ENCODE data around the gene HOXC5.
A peak's percentile ranks its signal among the peaks of the same experiment; 100 is the strongest.

Gene HOXC5

GRCh38 chr12:54003625-54004024 is 29.2 kb upstream of the HOXC5 start:
- H3K27me3 ChIP-seq, result peaks cover 100% of the 10 kb centered on the region in 11 experiments
- no peak overlapping the region for H3K27ac ChIP-seq
- H3K4me2 ChIP-seq, result no peak overlapping the region
- H3K4me1 ChIP-seq, result peaks cover 0 to 15% (median 10%) of the 10 kb centered on the region in 10 experiments; a peak in 14 of 20 replicates
- peaks cover 0 to 11% (median 7%) of the 10 kb centered on the region in 11 experiments; a peak in 13 of 22 replicates for H3K9me3 ChIP-seq (replicated peaks in 1 of 11)
- peaks cover 0 to 93% (median 81%) of the 10 kb centered on the region in 11 experiments; a peak in 16 of 22 replicates for H4K20me1 ChIP-seq
- H3K4me3 ChIP-seq, result no peak overlapping the region
- TF ChIP-seq Cebpa-rat (IDR thresholded peaks at IDR 0.05), result no peak
- H3K36me3 ChIP-seq, result no peaks in the 10 kb centered on the region
- H3K9ac ChIP-seq, result no peak overlapping the region

GRCh38 chr12:54004063-54004840 is 28.6 kb upstream of the HOXC5 start:
- no peak overlapping the region for H3K4me3 ChIP-seq
- TF ChIP-seq Cebpa-rat (IDR thresholded peaks at IDR 0.05), result no peak
- no peaks in the 10 kb centered on the region for H3K36me3 ChIP-seq
- H4K20me1 ChIP-seq, result peaks cover 0 to 92% (median 81%) of the 10 kb centered on the region in 11 experiments; a peak in 16 of 22 replicates
- 0 out of 22 replicates have a peak overlapping the region, but pooled peaks of 1 of the 11 experiments have one; percentile 24 for H3K4me2 ChIP-seq
- H3K27ac ChIP-seq, result no peak overlapping the region
- H3K9me3 ChIP-seq (replicated peaks in 1 of 11), result peaks cover 0 to 11% (median 7%) of the 10 kb centered on the region in 11 experiments; a peak in 13 of 22 replicates
- H3K4me1 ChIP-seq, result peaks cover 0 to 15% (median 10%) of the 10 kb centered on the region in 10 experiments; a peak in 14 of 20 replicates
- H3K27me3 ChIP-seq, result peaks cover 99 to 100% (median 100%) of the 10 kb centered on the region in 11 experiments
- no peak overlapping the region for H3K9ac ChIP-seq

- H3K9me3 ChIP-seq (replicated peaks in 1 of 11), result peaks cover 0 to 6% (median 4%) of the 10 kb centered on the region in 11 experiments; a peak in 10 of 22 replicates
- peaks cover 0 to 15% (median 10%) of the 10 kb centered on the region in 10 experiments; a peak in 14 of 20 replicates for H3K4me1 ChIP-seq
- H3K9ac ChIP-seq, result no peak overlapping the region
- no peaks in the 10 kb centered on the region for H3K36me3 ChIP-seq
- no peak overlapping the region for H3K27ac ChIP-seq
- peaks cover 0 to 93% (median 88%) of the 10 kb centered on the region in 11 experiments; a peak in 17 of 22 replicates for H4K20me1 ChIP-seq
- peak overlapping the region in 2 of 11 experiments; percentile 3 to 24; a peak in 1 of 22 replicates for H3K4me2 ChIP-seq
- no peak overlapping the region for H3K4me3 ChIP-seq
- no peak for TF ChIP-seq Cebpa-rat (IDR thresholded peaks at IDR 0.05)
- H3K27me3 ChIP-seq, result peaks cover 99 to 100% (median 100%) of the 10 kb centered on the region in 11 experiments
Observed at GRCh38 chr12:54004841-54005530, 27.9 kb upstream of the HOXC5 start.

- H3K4me1 ChIP-seq, result peaks cover 0 to 15% (median 10%) of the 10 kb centered on the region in 10 experiments; a peak in 14 of 20 replicates
- no peaks in the 10 kb centered on the region for H3K36me3 ChIP-seq
- H3K27ac ChIP-seq, result no peak overlapping the region
- H3K9ac ChIP-seq, result no peak overlapping the region
- H3K9me3 ChIP-seq (replicated peaks in 1 of 11), result peaks cover 0 to under 1% (median 0%) of the 10 kb centered on the region in 11 experiments; a peak in 1 of 22 replicates
- peaks cover 99 to 100% (median 100%) of the 10 kb centered on the region in 11 experiments for H3K27me3 ChIP-seq
- no peak for TF ChIP-seq Cebpa-rat (IDR thresholded peaks at IDR 0.05)
- H4K20me1 ChIP-seq, result peaks cover 0 to 93% (median 89%) of the 10 kb centered on the region in 11 experiments; a peak in 17 of 22 replicates
- H3K4me3 ChIP-seq, result no peak overlapping the region
- no peak overlapping the region for H3K4me2 ChIP-seq
Observed at GRCh38 chr12:54005531-54005852, 27.4 kb upstream of the HOXC5 start.

DNA sequence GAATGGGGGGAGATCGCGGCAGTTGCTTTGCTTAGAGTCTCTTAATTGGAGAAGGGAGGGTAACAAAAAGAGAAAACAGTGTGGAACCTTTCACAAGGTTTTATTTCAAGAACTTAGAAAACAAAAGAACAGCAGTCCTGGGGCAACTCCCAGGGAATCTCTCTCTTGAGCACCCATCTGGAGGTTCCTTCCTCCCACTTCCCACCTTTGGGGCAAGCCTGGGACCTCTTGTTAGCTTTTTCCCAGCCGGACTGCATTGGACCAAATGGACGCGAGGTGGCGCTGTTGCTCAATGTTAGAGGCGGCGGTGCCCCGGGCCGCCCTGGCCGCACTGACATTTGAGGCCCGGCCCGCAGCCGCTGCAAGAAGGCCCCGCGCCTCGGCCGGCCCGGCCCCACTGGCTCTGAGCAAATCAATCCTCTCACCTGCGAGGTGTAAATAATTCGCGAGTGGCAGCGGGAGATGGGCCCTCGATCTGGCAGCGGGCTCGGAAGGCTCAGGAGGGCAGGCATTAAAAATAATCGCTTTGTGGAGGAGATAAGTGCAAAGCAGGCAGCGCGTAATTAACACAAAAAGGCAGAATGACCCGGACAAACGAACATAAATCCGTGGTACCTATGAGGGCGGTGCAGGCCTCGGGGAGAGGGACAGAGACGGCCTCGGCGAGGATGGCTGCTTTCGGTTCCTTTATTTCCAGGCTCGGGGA is 26.8 kb upstream of the HOXC5 start:
- Histone ChIP-seq H4K20me1 (peaks cover 0 to 93% (median 88%) of the 10 kb centered on the region in 11 experiments; a peak in 17 of 22 replicates), H3K4me2 (peak overlapping the region; percentile 63 to 94 (median 79)), H3K9me3 (replicated peaks in 1 of 11) (no peaks in the 10 kb centered on the region), H3K36me3 (no peaks in the 10 kb centered on the region), H3K4me1 (peaks cover 0 to 15% (median 10%) of the 10 kb centered on the region in 10 experiments; a peak in 14 of 20 replicates), H3K9ac (peak overlapping the region in 5 of 11 experiments; percentile 2 to 21 (median 3); a peak in 4 of 22 replicates), H3K27ac (no peak overlapping the region), H3K27me3 (peaks cover 99 to 100% (median 100%) of the 10 kb centered on the region in 11 experiments), H3K4me3 (peak overlapping the region in 9 of 10 experiments; percentile 6 to 59 (median 39); a peak in 15 of 20 replicates)
- TF ChIP-seq Cebpa-rat (IDR thresholded peaks at IDR 0.05), result no peak

DNA sequence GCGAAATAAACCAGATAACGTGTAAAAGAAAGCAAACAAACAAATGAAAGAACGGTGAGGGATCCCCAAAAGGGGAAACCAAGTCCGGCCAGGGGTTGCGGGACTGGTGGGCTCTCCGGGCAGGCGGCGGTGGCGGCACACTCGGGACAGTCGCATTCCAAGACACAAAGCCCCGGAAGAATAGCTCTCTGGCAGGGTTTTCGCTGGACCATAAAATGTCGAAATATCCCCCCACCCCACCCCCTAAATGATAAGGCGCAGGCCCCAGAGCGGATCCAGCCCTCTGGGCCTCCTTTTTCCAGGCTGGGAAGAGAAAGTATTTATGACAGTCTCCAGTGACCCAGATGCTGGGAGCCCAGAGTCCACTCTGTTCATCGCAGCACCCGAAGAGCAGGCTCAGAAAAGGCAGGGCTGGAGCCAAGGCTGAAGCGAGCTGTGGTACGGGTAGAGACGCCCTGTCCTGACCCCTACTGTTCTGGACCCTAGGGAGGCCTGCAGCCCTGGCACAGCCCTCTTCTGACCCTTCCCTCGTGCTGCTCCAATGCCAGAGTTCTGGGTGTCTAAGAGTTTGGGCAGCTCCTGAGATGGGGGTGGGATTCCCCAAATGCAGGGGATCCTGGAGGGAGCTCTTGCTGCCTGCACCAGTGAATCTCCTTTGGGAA is 26.2 kb upstream of the HOXC5 start:
- H3K27me3 ChIP-seq, result peaks cover 99 to 100% (median 100%) of the 10 kb centered on the region in 11 experiments
- H3K9me3 ChIP-seq (replicated peaks in 1 of 11), result no peaks in the 10 kb centered on the region
- peak overlapping the region; percentile 63 to 94 (median 79) for H3K4me2 ChIP-seq
- H3K36me3 ChIP-seq, result no peaks in the 10 kb centered on the region
- peaks cover 0 to 17% (median 10%) of the 10 kb centered on the region in 10 experiments; a peak in 14 of 20 replicates for H3K4me1 ChIP-seq
- no peak overlapping the region for H3K27ac ChIP-seq
- H3K4me3 ChIP-seq, result peak overlapping the region in 9 of 10 experiments; percentile 6 to 59 (median 39); a peak in 15 of 20 replicates
- peaks cover 0 to 94% (median 88%) of the 10 kb centered on the region in 11 experiments; a peak in 17 of 22 replicates for H4K20me1 ChIP-seq
- no peak for TF ChIP-seq Cebpa-rat (IDR thresholded peaks at IDR 0.05)
- H3K9ac ChIP-seq, result peak overlapping the region in 5 of 11 experiments; percentile 2 to 21 (median 3); a peak in 3 of 22 replicates

GRCh38 chr12:54007538-54008259 is 25.2 kb upstream of the HOXC5 start:
- TF ChIP-seq Cebpa-rat (IDR thresholded peaks at IDR 0.05), result no peak
- peaks cover 0 to 17% (median 10%) of the 10 kb centered on the region in 10 experiments; a peak in 14 of 20 replicates for H3K4me1 ChIP-seq
- 0 out of 22 replicates have a peak, but pooled peaks cover 0 to under 1% (median 0%) of the 10 kb centered on the region in 11 experiments for H3K9me3 ChIP-seq (replicated peaks in 1 of 11)
- H3K27ac ChIP-seq, result no peak overlapping the region
- peaks cover 99 to 100% (median 100%) of the 10 kb centered on the region in 11 experiments for H3K27me3 ChIP-seq
- no peaks in the 10 kb centered on the region for H3K36me3 ChIP-seq
- no peak overlapping the region for H3K4me3 ChIP-seq
- peaks cover 0 to 93% (median 83%) of the 10 kb centered on the region in 11 experiments; a peak in 18 of 22 replicates for H4K20me1 ChIP-seq
- no peak overlapping the region; a peak in 1 of 22 replicates for H3K4me2 ChIP-seq
- H3K9ac ChIP-seq, result no peak overlapping the region
